ENCODE results near the gene SPATA9. TPM values are rescaled to one million over a fixed set of nuclear protein-coding genes. Genes with fewer than 3 reads are reported as not detected.
A peak's percentile ranks its signal among the peaks of the same experiment; 100 is the strongest.

The SPATA9 gene
- total and polyA plus RNA-seq, 9 of the 15 experiments (the other 6 are each of a cell fraction or from before 2014, with no cell fraction given), result 0.16 to 5.5 (median 0.39) TPM; not detected in 3

DNA sequence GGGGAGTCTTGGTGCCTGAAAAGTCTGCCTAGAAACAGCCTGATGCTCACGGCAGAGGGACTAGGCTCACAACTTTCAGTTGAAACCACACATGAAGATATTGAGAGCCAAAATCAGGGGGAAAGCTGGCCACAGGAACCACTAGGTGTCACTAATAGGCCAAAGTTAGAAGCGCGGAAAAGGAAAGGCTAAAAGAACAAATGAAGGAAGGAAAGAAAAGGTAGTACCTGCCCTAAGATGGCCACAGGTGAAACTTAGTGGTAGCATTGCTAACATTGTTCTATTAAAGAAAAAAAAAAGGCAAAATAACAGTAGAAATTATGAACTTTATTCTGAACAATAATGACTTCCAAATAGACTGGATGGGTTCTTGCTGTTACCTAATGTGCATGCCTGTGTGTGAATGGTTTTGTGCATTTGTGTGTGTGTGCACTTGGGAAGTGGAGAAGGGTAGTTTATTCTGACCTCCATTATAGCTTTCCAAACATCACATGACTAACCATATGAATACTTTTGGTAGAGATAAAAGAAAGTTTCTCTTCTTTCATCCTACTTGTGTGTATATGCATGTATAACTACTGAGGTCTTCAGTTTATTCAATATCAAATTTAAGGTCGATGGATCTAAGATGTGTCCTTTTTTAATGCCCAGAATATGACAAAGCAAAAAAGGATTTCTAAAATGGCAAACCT lies 38.3 kb downstream of the SPATA9 start (continued):
- TF ChIP-seq, protein P1, sequence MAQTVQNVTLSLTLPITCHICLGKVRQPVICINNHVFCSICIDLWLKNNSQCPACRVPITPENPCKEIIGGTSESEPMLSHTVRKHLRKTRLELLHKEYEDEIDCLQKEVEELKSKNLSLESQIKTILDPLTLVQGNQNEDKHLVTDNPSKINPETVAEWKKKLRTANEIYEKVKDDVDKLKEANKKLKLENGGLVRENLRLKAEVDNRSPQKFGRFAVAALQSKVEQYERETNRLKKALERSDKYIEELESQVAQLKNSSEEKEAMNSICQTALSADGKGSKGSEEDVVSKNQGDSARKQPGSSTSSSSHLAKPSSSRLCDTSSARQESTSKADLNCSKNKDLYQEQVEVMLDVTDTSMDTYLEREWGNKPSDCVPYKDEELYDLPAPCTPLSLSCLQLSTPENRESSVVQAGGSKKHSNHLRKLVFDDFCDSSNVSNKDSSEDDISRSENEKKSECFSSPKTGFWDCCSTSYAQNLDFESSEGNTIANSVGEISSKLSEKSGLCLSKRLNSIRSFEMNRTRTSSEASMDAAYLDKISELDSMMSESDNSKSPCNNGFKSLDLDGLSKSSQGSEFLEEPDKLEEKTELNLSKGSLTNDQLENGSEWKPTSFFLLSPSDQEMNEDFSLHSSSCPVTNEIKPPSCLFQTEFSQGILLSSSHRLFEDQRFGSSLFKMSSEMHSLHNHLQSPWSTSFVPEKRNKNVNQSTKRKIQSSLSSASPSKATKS (CRISPR knock-in tag; IDR thresholded peaks at IDR 0.05), result no peak
- TF ChIP-seq, protein P2, sequence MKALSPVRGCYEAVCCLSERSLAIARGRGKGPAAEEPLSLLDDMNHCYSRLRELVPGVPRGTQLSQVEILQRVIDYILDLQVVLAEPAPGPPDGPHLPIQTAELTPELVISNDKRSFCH (CRISPR knock-in tag; IDR thresholded peaks at IDR 0.05), result no peak
- TF ChIP-seq, protein P2 (tag; IDR thresholded peaks at IDR 0.05), result no peak
- TF ChIP-seq, protein P3, sequence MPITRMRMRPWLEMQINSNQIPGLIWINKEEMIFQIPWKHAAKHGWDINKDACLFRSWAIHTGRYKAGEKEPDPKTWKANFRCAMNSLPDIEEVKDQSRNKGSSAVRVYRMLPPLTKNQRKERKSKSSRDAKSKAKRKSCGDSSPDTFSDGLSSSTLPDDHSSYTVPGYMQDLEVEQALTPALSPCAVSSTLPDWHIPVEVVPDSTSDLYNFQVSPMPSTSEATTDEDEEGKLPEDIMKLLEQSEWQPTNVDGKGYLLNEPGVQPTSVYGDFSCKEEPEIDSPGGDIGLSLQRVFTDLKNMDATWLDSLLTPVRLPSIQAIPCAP (CRISPR knock-in tag; IDR thresholded peaks at IDR 0.05; ENCODE audit: borderline replicate concordance), result no peak
- TF ChIP-seq, protein P4, sequence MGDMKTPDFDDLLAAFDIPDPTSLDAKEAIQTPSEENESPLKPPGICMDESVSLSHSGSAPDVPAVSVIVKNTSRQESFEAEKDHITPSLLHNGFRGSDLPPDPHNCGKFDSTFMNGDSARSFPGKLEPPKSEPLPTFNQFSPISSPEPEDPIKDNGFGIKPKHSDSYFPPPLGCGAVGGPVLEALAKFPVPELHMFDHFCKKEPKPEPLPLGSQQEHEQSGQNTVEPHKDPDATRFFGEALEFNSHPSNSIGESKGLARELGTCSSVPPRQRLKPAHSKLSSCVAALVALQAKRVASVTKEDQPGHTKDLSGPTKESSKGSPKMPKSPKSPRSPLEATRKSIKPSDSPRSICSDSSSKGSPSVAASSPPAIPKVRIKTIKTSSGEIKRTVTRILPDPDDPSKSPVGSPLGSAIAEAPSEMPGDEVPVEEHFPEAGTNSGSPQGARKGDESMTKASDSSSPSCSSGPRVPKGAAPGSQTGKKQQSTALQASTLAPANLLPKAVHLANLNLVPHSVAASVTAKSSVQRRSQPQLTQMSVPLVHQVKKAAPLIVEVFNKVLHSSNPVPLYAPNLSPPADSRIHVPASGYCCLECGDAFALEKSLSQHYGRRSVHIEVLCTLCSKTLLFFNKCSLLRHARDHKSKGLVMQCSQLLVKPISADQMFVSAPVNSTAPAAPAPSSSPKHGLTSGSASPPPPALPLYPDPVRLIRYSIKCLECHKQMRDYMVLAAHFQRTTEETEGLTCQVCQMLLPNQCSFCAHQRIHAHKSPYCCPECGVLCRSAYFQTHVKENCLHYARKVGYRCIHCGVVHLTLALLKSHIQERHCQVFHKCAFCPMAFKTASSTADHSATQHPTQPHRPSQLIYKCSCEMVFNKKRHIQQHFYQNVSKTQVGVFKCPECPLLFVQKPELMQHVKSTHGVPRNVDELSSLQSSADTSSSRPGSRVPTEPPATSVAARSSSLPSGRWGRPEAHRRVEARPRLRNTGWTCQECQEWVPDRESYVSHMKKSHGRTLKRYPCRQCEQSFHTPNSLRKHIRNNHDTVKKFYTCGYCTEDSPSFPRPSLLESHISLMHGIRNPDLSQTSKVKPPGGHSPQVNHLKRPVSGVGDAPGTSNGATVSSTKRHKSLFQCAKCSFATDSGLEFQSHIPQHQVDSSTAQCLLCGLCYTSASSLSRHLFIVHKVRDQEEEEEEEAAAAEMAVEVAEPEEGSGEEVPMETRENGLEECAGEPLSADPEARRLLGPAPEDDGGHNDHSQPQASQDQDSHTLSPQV (IDR thresholded peaks at IDR 0.05), result no peak
- TF ChIP-seq HDGF (IDR thresholded peaks at IDR 0.05) (0 out of 2 replicates have a peak, but pooled peaks have one; percentile 63), PHB2 (IDR thresholded peaks at IDR 0.05; ENCODE audit: low read depth) (no peak), TAF1 (IDR thresholded peaks at IDR 0.05; ENCODE audit: control insufficient read depth, extremely low read depth, insufficient read depth, low read length, severe bottlenecking) (no peak), MTA2 (IDR thresholded peaks at IDR 0.05; ENCODE audit: low read depth) (no peak), JUND (IDR thresholded peaks at IDR 0.05; ENCODE audit: borderline replicate concordance, low read depth, low read length) (no peak), JUND (tag; IDR thresholded peaks at IDR 0.05; ENCODE audit: borderline replicate concordance, low read depth, low read length) (no peak), ZNF165 (CRISPR knock-in tag; IDR thresholded peaks at IDR 0.05; ENCODE audit: borderline replicate concordance) (no peak), ZNF444 (CRISPR knock-in tag; IDR thresholded peaks at IDR 0.05) (no peak), ZNF24 (IDR thresholded peaks at IDR 0.05) (peak; percentile 98), BRD9 (IDR thresholded peaks at IDR 0.05; ENCODE audit: low read depth, partially characterized antibody) (peak; percentile 75)
- TF ChIP-seq, protein P5, sequence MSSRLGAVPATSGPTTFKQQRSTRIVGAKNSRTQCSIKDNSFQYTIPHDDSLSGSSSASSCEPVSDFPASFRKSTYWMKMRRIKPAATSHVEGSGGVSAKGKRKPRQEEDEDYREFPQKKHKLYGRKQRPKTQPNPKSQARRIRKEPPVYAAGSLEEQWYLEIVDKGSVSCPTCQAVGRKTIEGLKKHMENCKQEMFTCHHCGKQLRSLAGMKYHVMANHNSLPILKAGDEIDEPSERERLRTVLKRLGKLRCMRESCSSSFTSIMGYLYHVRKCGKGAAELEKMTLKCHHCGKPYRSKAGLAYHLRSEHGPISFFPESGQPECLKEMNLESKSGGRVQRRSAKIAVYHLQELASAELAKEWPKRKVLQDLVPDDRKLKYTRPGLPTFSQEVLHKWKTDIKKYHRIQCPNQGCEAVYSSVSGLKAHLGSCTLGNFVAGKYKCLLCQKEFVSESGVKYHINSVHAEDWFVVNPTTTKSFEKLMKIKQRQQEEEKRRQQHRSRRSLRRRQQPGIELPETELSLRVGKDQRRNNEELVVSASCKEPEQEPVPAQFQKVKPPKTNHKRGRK (tag; IDR thresholded peaks at IDR 0.05), result no peak
